HG03139 (cell line): ENCODE measurements around the gene DIS3L2.
A peak's percentile ranks its signal among the peaks of the same experiment; 100 is the strongest.

Experiments
- ATAC-seq: cut with Tn5 transposase; IDR thresholded peaks from one replicate; pipeline ENCODE4 v1.9.1; 2021; ENCODE audit not compliant: unreplicated experiment

DIS3L2 gene, protein sequence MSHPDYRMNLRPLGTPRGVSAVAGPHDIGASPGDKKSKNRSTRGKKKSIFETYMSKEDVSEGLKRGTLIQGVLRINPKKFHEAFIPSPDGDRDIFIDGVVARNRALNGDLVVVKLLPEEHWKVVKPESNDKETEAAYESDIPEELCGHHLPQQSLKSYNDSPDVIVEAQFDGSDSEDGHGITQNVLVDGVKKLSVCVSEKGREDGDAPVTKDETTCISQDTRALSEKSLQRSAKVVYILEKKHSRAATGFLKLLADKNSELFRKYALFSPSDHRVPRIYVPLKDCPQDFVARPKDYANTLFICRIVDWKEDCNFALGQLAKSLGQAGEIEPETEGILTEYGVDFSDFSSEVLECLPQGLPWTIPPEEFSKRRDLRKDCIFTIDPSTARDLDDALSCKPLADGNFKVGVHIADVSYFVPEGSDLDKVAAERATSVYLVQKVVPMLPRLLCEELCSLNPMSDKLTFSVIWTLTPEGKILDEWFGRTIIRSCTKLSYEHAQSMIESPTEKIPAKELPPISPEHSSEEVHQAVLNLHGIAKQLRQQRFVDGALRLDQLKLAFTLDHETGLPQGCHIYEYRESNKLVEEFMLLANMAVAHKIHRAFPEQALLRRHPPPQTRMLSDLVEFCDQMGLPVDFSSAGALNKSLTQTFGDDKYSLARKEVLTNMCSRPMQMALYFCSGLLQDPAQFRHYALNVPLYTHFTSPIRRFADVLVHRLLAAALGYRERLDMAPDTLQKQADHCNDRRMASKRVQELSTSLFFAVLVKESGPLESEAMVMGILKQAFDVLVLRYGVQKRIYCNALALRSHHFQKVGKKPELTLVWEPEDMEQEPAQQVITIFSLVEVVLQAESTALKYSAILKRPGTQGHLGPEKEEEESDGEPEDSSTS

DNA sequence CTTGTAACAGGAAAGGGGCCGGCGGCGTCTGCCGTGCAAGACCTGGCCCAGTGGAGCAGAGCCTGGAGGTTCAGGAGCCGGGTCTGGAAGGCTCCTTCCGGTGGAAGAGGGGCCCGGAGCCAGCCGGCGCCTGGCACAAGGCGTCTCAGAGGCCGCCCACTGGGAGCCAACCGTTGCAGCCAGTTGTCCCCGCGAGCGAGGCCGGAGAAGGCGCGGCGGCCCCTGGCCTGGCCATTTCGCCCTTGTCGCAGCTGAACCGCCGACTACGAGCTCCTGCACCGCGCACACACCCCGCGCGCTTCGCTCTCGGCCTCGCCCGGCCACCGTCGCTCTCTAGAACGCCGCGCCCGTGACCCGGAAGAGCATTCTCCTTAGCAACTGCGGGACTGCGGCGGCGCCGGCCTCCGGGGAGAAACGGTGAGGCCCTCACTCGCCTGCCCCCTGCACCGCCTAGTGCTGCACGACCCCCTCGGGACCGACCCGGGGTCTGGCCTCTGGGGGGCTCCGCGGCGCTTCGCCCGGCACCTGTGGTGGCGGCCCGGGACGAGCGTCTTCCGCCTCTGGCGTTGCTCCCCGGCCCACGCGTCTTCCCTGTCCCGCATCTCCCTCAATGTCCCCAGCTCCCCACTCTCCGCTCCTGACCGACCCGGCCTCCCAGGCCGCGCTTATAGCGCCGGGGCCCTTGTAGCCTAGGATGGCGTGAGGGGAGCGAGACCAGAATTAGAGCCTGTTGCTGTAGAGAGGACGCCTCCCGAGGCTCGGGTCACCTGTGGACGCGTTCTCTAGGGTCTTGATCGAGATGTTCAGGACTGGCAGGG, at the start of gene DIS3L2:
Gene DIS3L2 (plus strand): TSS at position 365 of the 818 bp plus-strand sequence. CDS start 53,215 bp downstream, outside the sequence.
- ATAC-seq = peak; percentile 84

GRCh38 chr2:231914077-231914690, 47.3 kb upstream of the DIS3L2 start:
- no peak for ATAC-seq

DNA sequence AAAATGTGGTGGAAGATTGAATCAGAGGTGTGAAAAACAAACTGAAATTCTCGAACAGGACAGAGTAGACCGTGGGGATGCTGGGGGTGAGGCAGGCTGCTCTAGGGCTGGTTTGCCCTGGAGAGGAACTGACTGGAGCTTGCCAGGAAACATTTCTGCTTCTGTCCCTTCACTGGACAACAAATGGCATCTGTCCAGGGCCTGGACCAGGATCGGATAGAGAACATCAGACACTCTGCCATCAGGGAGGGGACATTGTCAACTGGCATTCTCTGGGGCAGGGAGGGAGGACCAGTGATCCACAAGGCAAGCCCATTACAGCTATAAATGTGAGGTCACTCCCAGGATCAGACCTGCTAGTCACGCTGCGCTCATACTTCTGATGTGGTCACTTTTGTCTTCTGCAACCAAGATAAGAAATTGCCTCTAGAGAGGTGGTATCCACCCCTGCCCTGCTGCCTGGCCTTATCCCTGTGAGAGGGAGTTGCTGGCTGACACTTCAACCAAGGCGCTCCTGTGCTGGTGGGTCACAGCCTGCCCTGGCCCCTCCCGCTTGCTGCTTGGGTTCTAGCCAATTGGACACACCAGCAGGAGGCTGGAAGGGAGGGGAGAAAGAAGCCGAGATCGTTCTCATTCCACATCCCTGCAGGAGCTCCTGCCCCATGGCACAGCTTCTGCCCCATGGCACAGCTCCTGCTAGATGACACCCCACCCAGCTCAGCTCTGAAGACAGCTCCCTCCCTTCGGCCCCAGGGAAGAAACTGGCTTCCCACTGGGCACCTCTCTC, 44.0 kb upstream of the DIS3L2 start:
- no peak for ATAC-seq

- ATAC-seq = no peak
Observed at GRCh38 chr2:231918501-231919330, 42.8 kb upstream of the DIS3L2 start.

- ATAC-seq = no peak
Observed at GRCh38 chr2:231919341-231920035, 42.0 kb upstream of the DIS3L2 start.

DNA sequence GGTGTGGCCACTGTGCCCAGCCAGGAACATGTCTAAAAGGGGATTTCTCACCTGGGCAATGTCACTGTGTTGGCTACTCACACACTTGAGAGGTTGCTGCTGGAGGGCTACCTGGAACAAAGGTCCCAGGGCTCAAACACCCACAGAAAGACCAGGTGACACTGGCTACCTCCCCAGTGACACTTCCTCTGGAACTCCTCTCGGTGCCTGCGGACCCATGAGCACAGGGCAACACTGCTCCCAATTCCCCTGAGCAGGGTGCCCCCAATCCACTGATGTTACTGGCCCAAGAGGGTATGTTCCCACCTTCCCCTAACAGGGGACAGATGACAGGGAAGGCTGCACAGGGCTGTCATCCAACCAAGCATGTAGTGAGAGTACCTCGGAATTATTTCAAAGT, 41.1 kb upstream of the DIS3L2 start:
- ATAC-seq = no peak

DNA sequence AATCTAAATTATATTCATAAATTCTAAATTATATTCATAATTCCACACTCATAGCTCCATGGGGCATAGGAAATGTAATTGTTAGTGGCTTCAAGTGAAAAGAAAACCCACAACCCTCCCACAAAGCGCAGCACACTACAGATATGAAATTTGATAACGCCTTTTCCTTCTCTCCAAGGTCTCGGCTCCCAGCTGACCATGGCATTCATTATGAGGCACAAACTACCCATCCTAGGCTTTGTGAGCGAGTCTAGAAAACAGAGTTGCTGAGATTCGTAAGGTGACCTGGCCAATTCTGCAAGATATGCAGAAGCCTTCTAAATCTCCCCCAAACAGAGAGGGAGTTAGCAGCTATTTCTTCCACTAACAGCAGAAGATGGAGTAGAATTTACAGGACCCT, 40.7 kb upstream of the DIS3L2 start:
- no peak for ATAC-seq

GRCh38 chr2:231922311-231923009, 39.1 kb upstream of the DIS3L2 start:
- no peak for ATAC-seq

DNA sequence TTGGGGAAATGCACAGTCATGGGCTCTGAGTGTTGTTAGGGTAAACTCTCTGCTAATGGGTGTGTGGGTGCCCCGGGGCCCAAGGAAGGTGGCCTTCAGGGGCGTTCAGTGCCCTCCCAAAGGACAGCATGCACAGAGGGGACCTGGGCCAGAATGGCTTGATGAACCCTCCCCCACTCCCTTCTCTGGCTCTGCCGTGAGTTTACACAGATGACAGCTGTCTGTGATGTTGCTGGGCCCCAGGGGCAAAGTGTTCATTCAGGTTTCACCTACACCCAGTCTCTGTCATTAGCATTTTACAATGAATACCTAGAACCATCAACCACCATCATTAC, 38.5 kb upstream of the DIS3L2 start:
- ATAC-seq = no peak

DNA sequence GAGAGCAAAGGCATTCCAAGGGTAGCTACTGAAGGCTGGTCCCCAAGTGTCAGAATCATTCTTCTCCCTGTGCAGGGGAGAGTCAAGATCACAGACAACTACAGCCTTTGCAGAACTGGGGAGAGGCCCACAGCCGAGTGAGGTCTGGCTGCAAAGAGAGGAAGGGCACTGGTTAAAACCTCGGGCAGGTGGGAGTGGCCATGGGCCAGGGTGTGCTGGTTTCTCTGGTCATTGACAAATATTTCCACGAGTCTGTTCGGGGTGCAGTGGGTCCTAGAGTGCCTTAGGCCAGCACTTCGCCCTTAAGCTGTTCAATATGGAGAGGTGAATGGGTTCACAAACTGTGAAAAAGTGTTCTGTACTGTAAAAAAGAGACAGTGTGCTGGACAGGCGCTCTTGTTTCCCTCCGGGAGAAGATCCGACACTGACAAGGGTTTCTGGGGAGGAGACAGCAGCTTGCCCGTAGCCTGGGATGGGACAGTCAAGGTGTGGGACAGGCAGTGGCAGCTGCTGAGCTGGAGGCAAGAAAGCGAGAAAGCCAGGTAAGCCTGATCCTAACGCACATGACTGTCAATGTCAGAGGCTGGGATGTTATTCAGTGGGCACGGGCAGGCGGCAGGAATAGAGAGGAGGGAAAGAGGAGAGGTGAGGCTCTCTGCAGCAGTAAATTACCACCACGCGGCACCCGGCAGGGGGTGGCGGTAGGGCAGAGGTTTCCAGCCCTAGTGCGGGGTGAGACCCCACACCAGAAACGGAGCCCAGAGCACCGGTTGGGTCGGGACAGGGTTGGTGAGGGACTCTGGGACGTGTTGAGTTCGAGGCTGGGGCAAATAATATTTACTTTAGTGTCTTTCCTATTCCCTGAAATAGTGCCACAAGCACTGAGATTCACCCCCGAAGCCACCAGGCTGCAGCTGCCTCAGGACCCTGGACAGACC, 37.3 kb upstream of the DIS3L2 start:
- no peak for ATAC-seq

GRCh38 chr2:231924889-231925275, 36.6 kb upstream of the DIS3L2 start:
- ATAC-seq = no peak

- no peak for ATAC-seq
Observed at GRCh38 chr2:231925303-231926179, 36.0 kb upstream of the DIS3L2 start.

GRCh38 chr2:231926180-231926741, 35.3 kb upstream of the DIS3L2 start, which contains the start of gene NPPC:
NPPC (minus strand) TSS chr2:231926396; CDS start chr2:231926249, 147 bp downstream.
- peak; percentile 64 for ATAC-seq

GRCh38 chr2:231926761-231927565, 34.5 kb upstream of the DIS3L2 start:
- ATAC-seq = no peak

DNA sequence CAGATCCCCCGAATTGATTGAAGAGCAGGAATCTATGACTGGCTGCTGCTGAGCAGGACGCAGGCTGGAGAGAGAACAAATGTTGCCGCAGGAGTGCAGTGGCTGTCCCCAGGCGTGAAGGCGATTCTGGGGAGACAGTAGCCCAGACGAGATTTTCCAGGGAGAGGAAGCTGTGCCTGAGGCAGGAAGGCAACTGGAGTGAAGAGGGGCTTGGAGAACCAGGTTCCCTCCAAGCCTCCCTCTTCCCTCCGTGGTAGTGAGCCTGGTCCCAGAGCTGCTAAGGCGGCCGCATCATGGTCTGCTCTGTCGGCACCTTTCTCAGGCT, 34.0 kb upstream of the DIS3L2 start:
- ATAC-seq = no peak
